Retinal pigment epithelial cell (primary cell): ENCODE measurements around the gene EGLN1.
A peak's percentile ranks its signal among the peaks of the same experiment; 100 is the strongest.

Source experiments
- DNase-seq: peaks from one replicate; pipeline ENCODE4 v3.0.0-alpha.2; 2010; ENCODE audit warnings: low read depth
- H3K4me3 ChIP-seq: 2 replicates; pipeline ENCODE4 v1.5.1; 2011; ENCODE audit warnings: mild to moderate bottlenecking, low read length, control low read depth, moderate library complexity
- TF ChIP-seq, protein P1 (sequence below): conservative IDR thresholded peaks from 2 replicates; pipeline ENCODE4 v1.5.1; 2011; ENCODE audit warnings: low read depth, low read length, control low read depth, inconsistent platforms

EGLN1 gene

GRCh38 chr1:231324660-231325059 lies 97.4 kb downstream of the EGLN1 start:
- H3K4me3 ChIP-seq, result no peak overlapping the region
- TF ChIP-seq, protein P1, sequence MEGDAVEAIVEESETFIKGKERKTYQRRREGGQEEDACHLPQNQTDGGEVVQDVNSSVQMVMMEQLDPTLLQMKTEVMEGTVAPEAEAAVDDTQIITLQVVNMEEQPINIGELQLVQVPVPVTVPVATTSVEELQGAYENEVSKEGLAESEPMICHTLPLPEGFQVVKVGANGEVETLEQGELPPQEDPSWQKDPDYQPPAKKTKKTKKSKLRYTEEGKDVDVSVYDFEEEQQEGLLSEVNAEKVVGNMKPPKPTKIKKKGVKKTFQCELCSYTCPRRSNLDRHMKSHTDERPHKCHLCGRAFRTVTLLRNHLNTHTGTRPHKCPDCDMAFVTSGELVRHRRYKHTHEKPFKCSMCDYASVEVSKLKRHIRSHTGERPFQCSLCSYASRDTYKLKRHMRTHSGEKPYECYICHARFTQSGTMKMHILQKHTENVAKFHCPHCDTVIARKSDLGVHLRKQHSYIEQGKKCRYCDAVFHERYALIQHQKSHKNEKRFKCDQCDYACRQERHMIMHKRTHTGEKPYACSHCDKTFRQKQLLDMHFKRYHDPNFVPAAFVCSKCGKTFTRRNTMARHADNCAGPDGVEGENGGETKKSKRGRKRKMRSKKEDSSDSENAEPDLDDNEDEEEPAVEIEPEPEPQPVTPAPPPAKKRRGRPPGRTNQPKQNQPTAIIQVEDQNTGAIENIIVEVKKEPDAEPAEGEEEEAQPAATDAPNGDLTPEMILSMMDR, result no peak
- DNase-seq, result no peak

- TF ChIP-seq, protein P1, result peak; percentile 20
- no peak for DNase-seq
- no peak overlapping the region for H3K4me3 ChIP-seq
These were observed 99.1 kb downstream of the EGLN1 start for GRCh38 chr1:231322880-231323530.

DNA sequence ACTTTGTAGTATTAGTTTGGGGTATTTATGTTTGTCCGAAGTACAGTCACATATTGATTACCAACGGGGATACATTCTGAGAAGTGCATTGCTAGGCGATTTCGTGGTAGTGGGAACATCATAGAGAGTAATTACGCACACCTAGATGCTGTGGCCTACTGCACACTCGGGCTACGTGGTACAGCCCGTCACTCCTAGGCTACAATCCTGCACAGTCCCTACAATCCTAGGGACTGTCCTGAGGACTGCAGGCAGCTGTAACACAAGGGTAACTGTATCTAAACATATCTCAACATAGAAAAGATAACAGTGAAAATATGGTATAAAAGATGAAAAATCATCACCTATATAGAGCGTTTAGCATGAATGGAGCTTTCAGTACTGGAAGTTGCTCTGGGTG lies 103.0 kb downstream of the EGLN1 start:
- DNase-seq, result no peak

GRCh38 chr1:231318568-231318967 lies 103.5 kb downstream of the EGLN1 start:
- TF ChIP-seq, protein P1, result no peak
- DNase-seq, result no peak

More for the DNA sequence above, 103.0 kb downstream of the EGLN1 start:
- TF ChIP-seq, protein P1, result no peak
- no peak overlapping the region for H3K4me3 ChIP-seq

GRCh38 chr1:231318015-231318355 lies 104.1 kb downstream of the EGLN1 start:
- no peak overlapping the region for H3K4me3 ChIP-seq
- TF ChIP-seq, protein P1, result no peak
- DNase-seq, result no peak

More at GRCh38 chr1:231318568-231318967, 103.5 kb downstream of the EGLN1 start:
- no peak overlapping the region for H3K4me3 ChIP-seq

DNA sequence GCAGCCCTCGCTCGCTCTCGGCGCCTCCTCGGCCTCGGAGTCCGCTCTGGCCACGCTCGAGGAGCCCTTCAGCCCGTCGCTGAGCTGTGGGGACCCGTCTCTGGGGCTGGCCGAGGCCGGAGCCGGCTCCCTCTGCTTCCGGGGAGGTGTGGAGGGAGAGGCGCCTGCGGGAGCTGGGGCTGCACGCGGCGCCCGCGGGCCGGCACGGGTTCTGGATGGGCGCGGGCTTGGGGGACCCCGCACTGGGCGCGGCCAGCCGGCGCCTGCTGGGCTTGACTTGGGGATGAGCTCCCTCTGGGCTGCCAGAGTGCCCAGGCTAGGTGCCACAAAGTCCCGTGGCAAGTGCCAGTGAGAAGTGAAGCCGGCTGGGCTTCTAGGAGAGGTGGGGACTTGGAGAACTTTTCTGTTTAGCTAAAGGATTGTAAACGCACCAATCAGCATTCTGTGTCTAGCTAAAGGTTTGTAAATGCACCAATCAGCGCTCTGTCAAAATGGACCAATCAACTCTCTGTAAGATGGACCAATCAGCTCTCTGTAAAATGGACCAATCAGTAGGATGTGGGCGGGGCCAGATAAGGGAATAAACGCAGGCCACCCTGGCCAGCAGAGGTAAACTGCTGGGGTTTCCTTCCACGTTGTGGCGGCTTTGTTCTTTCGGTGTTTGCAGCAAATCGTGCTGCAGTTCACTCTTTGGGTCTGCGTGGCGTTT lies 104.6 kb downstream of the EGLN1 start:
- TF ChIP-seq, protein P1, result no peak
- H3K4me3 ChIP-seq, result no peak overlapping the region
- no peak for DNase-seq

DNA sequence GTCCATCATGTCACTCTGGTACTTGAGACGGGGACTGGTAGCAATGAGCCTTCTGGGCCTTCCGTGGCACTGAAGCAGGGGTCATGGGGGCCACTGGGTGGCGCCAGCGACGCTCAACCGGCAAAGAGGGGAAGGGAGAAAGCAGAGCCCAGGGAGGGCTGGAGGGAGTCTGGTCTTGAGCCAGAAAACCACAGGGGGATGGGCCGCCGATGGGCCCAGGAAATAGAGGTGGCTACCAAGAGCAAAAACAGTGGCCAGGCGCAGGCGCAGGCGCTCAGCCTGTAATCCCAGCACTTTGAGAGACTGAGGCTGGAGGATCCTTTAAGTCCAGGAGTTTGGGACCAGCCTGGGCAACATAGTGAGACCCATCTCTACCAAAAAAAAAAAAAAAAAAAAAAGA lies 106.2 kb downstream of the EGLN1 start:
- DNase-seq, result no peak
- TF ChIP-seq, protein P1, result peak; percentile 67
- H3K4me3 ChIP-seq, result no peak overlapping the region
